GM12872 (cell line): ENCODE measurements around the gene CNST.

Source experiments
- CTCF ChIP-seq: IDR thresholded peaks from 3 replicates; pipeline ENCODE4 v1.5.1; 2011; ENCODE audit warnings: low read depth, mild to moderate bottlenecking, low read length, moderate library complexity; ENCODE audit not compliant: insufficient read depth

Gene CNST

DNA sequence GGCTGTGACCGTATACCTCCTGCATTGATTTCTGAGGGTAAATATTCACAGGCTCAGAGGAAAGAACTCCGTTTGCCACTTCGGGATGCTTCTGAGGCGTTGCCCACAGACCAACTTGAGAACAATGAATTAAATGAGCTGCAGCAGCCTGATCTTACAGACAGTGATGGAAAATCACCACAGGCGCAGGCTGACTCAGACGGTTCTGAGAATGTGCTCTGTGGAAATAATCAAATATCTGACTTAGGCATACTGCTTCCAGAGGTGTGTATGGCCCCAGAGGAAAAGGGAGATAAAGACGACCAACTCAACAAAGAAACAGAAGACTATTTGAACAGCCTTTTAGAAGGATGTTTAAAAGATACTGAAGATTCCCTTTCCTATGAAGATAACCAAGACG, 81.3 kb downstream of the CNST start:
- TF ChIP-seq CTCF, result no peak

DNA sequence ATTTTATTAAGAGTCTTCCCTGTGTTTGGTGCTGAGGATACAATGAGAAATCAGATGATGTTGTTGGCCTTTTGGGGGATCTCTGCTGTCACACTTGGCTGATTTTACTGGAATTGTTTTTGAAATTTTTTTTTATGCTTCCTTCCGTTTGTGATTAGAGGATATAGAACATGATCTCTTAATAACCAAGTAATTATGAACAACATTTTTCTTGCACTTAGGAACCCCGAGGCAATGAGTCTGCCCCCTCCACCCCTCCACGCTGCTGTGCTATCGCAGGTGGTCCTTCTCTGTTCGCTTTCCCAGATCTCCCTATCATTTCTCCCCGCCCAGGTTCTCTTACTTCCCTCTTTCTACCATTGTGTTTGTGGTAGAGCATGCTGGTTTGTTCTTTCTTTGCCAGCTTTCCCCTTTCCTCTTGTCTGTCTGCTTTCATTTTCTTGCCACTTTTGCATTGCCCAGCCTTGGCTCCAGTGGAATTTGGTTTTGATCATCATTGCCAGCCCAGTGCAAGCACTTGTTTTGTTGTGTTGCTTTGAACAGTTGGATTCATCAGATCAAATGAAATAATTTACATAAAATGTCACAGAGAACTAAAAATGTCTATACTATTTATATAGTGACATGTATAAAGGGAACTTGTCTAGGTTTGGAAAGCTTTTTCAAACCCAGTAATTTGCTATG, 84.9 kb downstream of the CNST start:
- no peak for TF ChIP-seq CTCF

DNA sequence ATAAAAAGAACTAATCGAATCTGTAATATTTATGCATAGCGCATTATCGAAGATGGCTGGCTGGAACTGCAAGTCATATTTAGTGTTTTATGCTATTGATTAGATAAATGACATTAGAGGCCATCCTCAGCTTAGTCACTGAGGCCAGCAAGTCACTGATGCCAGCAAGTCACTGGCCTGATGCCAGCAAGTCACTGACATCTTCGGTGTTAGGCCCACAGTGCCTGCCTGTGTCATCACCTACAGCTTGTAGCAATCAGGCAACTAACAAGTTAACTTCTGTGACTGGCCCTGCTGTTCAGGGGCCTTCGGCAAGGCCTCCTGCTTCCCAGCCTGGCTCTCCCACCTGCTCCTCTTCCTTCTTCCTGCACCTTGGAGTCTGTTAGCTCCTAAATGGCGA, 92.3 kb downstream of the CNST start:
- no peak for TF ChIP-seq CTCF

GRCh38 chr1:246659594-246660140, 93.4 kb downstream of the CNST start:
- TF ChIP-seq CTCF, result no peak

DNA sequence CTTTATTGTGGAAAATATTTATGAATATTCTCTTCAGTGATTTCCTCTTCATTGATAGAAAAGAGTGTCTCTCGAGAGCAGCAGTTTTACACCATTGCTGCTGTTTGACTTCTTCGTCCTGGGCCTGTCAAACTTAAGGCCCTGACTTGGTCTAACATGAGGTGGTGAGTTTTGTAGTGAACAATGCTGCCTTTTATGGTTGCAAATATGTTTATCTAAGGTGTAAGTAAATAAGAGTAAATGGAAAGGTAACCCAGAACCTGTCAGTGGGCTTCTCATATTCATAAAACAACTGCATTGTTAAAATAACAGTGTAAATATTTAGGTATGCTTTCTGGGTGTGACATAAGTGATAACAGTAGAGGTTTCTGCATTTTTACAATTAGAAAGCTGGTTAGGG, 95.2 kb downstream of the CNST start:
- no peak for TF ChIP-seq CTCF

DNA sequence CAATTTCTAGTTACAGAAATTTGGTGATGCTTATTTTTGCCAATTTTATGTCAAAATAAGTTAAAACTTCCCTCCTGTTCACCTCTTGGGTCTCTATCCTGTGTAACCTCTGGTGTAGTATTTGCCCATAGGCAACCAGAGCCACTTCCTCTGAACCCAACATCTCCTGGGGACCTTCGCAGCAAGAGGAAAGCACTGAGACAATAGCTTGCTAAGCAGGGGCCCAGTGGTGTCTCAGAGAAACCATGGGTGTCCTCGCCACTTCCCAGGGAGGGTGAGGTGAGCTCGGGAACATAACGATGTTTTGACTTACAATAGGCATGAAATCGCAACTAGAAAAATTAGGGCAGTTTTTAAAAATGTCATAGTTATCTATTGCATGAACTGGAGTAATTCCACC, 101.5 kb downstream of the CNST start:
- TF ChIP-seq CTCF, result no peak

DNA sequence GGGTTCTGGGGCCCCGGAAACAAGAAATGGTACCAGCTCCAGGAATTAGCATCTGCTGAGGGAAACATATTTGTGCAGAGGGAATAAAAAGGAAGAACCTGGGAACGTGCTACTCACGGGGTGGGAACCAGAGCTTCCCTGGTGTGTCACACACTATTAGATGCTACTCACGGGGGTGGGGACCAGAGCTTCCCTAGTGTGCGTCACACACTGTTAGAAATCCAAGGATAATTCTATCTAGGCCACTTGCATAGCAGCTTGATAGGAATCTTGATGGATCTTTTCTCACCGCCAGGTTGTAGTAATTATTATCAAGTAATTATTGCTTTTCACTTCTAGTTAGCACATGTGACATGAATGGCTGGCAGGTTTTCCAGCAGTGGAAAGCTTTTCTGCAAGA, 103.4 kb downstream of the CNST start:
- TF ChIP-seq CTCF, result no peak
